HCT116 (cell line): Measurements from ENCODE around the gene PLEKHN1. TPM values are rescaled to one million over a fixed set of nuclear protein-coding genes. Genes with fewer than 3 reads are reported as not detected.

Experiments used
- ATAC-seq: fragments of 200-7000 bp; cut with Tn5 transposase; 2 replicates; pipeline ENCODE4 v1.9.1; 2020; ENCODE audit warnings: mild to moderate bottlenecking, moderate library complexity
- BruUV-seq: library from RNA; stranded (reverse); fragments of 400-500 nt; replicated peaks from 2 replicates; lab custom pipeline; 2021; lab: Mats Ljungman, UMichigan
- CTCF ChIA-PET: fragments of 300-600 bp; sonication (Branson Sonifier 250); formaldehyde crosslinking; loops from one replicate; lab custom pipeline; 2021; ENCODE audit warnings: antibody characterized with exemption; lab: Charles Lee
- POLR2A ChIA-PET: fragments of 300-600, 350-600 bp; sonication (Branson Sonifier 250); formaldehyde crosslinking; loops from one replicate; lab custom pipeline; 2021; ENCODE audit warnings: antibody characterized with exemption; lab: Charles Lee
- RAD21 ChIA-PET, 2 experiments: fragments of 300-600 bp; sonication (Branson Sonifier 250); formaldehyde crosslinking; loops; one replicate each; lab custom pipeline; 2023; ENCODE audit warnings: low total read pairs in 2 of 2; ENCODE audit not compliant: uncharacterized antibody in 2 of 2, unreplicated experiment in 2 of 2, low non-redundant PET in 1 of 2; lab: Charles Lee
- DNase-seq: peaks from one replicate; pipeline ENCODE4 v3.0.0-alpha.2; 2010; ENCODE audit warnings: low read depth, low spot score
- H2AFZ ChIP-seq: fragments of 200-600 bp; shearing (Covaris generic), sonication (generic); 2 replicates; pipeline ENCODE4 v1.6.1; 2017; ENCODE audit warnings: low read depth, mixed run types, mixed read lengths, antibody characterized with exemption, low read length; ENCODE audit not compliant: poor library complexity, severe bottlenecking
- H3K27ac ChIP-seq: 2 replicates; pipeline ENCODE4 v1.5.1; 2012; ENCODE audit warnings: low read depth, low read length
- H3K27me3 ChIP-seq: fragments of 200-600 bp; sonication (generic); 2 replicates; pipeline ENCODE4 v1.6.1; 2016; ENCODE audit warnings: mixed run types, low read length, mixed read lengths; ENCODE audit not compliant: insufficient read depth
- H3K36me3 ChIP-seq, 2 experiments: fragments of 200-500 bp in 1 of 2; fragments of 200-600 bp in 1 of 2; sonication (Bioruptor generic) in 1 of 2; sonication (generic) in 1 of 2; 2 replicates each; pipeline versions ENCODE4 v1.5.1 to v1.6.1; 2014 to 2016; ENCODE audit warnings: low read length in 2 of 2, inconsistent platforms in 1 of 2, mixed read lengths in 1 of 2, mixed run types in 1 of 2; ENCODE audit not compliant: insufficient read depth in 2 of 2, control insufficient read depth in 1 of 2
- H3K4me1 ChIP-seq, 2 experiments: fragments of 200-600 bp in 1 of 2; sonication (generic) in 1 of 2; 2 replicates each; pipeline versions ENCODE4 v1.5.1 to v1.6.1; 2012 to 2017; ENCODE audit warnings: low read length in 2 of 2, inconsistent platforms in 1 of 2, mild to moderate bottlenecking in 1 of 2, mixed read lengths in 1 of 2, mixed run types in 1 of 2, moderate library complexity in 1 of 2; ENCODE audit not compliant: insufficient read depth in 2 of 2, control insufficient read depth in 1 of 2
- H3K4me2 ChIP-seq: fragments of 200-600 bp; sonication (generic); 2 replicates; pipeline ENCODE4 v1.6.1; 2017; ENCODE audit warnings: mixed run types, low read length, mixed read lengths
- H3K4me3 ChIP-seq, 2 experiments: fragments of 200-600 bp in 1 of 2; sonication (generic) in 1 of 2; replicated peaks in 1 of 2; 2 replicates each; pipeline ENCODE4 v1.5.1; 2011 to 2016; ENCODE audit warnings: low read length in 2 of 2, control low read depth in 1 of 2, low read depth in 1 of 2, mild to moderate bottlenecking in 1 of 2, mixed read lengths in 1 of 2, mixed run types in 1 of 2
- H3K79me2 ChIP-seq: fragments of 200-600 bp; sonication (generic); 2 replicates; pipeline ENCODE4 v1.6.1; 2017; ENCODE audit warnings: mild to moderate bottlenecking, mixed run types, low read length, moderate library complexity, mixed read lengths; ENCODE audit not compliant: insufficient read depth
- H3K9ac ChIP-seq: fragments of 200-600 bp; sonication (generic); 2 replicates; pipeline ENCODE4 v1.6.1; 2016; ENCODE audit warnings: low read length, mixed read lengths
- H3K9me2 ChIP-seq: fragments of 200-600 bp; sonication (generic), shearing (Covaris generic); 2 replicates; pipeline ENCODE4 v1.6.1; 2017; ENCODE audit warnings: mixed run types, mild to moderate bottlenecking, moderate library complexity; ENCODE audit not compliant: insufficient read depth
- H3K9me3 ChIP-seq, 2 experiments: fragments of 200-500 bp in 1 of 2; fragments of 200-600 bp in 1 of 2; sonication (Bioruptor generic) in 1 of 2; sonication (generic) in 1 of 2; 2 replicates each; pipeline ENCODE4 v1.6.1; 2014 to 2017; ENCODE audit warnings: low read length in 2 of 2, mixed read lengths in 2 of 2, inconsistent platforms in 1 of 2, low read depth in 1 of 2, mild to moderate bottlenecking in 1 of 2, mixed run types in 1 of 2, moderate library complexity in 1 of 2; ENCODE audit not compliant: control insufficient read depth in 1 of 2, insufficient read depth in 1 of 2
- H4K20me1 ChIP-seq: fragments of 200-600 bp; sonication (generic), shearing (Covaris generic); 2 replicates; pipeline ENCODE4 v1.6.1; 2017; ENCODE audit warnings: mixed run types, mild to moderate bottlenecking, moderate library complexity; ENCODE audit not compliant: insufficient read depth
- ATF3 ChIP-seq: IDR thresholded peaks from 2 replicates; pipeline ENCODE4 v1.6.1; 2012
- CBX3 ChIP-seq: IDR thresholded peaks from 2 replicates; pipeline ENCODE4 v1.6.1; 2012; ENCODE audit warnings: low read depth
- ELF1 ChIP-seq: IDR thresholded peaks from 2 replicates; pipeline ENCODE4 v1.6.1; 2012; ENCODE audit warnings: low read depth, borderline replicate concordance
- EZH2 ChIP-seq: fragments of 200-600 bp; sonication (generic); IDR thresholded peaks from 2 replicates; pipeline ENCODE4 v1.6.1; 2017; ENCODE audit warnings: antibody characterized with exemption, mixed run types
- EZH2phosphoT487 ChIP-seq: fragments of 200-600 bp; IDR thresholded peaks from 2 replicates; pipeline ENCODE4 v1.6.1; 2018; ENCODE audit warnings: antibody characterized with exemption, borderline replicate concordance
- FOSL1 ChIP-seq: IDR thresholded peaks from 2 replicates; pipeline ENCODE4 v1.6.1; 2012; ENCODE audit warnings: low read depth
- JUND ChIP-seq: IDR thresholded peaks from 2 replicates; pipeline ENCODE4 v1.6.1; 2012
- MAX ChIP-seq: IDR thresholded peaks from 2 replicates; pipeline ENCODE4 v1.6.1; 2012
- POLR2A ChIP-seq: IDR thresholded peaks from 2 replicates; pipeline ENCODE4 v1.7.0; 2011; ENCODE audit warnings: borderline replicate concordance; ENCODE audit not compliant: insufficient read depth, insufficient read length; ENCODE audit errors: extremely low read depth
- RAD21 ChIP-seq: IDR thresholded peaks from 2 replicates; pipeline ENCODE4 v1.6.1; 2012; ENCODE audit warnings: low read depth, mild to moderate bottlenecking
- REST ChIP-seq: IDR thresholded peaks from 2 replicates; pipeline ENCODE4 v1.6.1; 2012; ENCODE audit warnings: low read depth
- SP1 ChIP-seq: IDR thresholded peaks from 2 replicates; pipeline ENCODE4 v1.6.1; 2012; ENCODE audit warnings: low read depth
- SRF ChIP-seq: IDR thresholded peaks from 2 replicates; pipeline ENCODE4 v1.6.1; 2012; ENCODE audit warnings: low read depth
- TCF7L2 ChIP-seq: IDR thresholded peaks from 2 replicates; pipeline ENCODE4 v1.7.0; 2011; ENCODE audit warnings: borderline replicate concordance, inconsistent platforms; ENCODE audit not compliant: insufficient read depth, insufficient read length; ENCODE audit errors: extremely low read depth
- YY1 ChIP-seq: IDR thresholded peaks from 2 replicates; pipeline ENCODE4 v1.6.1; 2011; ENCODE audit warnings: low read length, low read depth, moderate library complexity, mild to moderate bottlenecking; ENCODE audit not compliant: insufficient replicate concordance; ENCODE audit errors: extremely low read depth
- ZNF274 ChIP-seq: fragments of 200-500 bp; sonication (Bioruptor generic); IDR thresholded peaks from 2 replicates; pipeline ENCODE4 v1.6.1; 2014; ENCODE audit warnings: mild to moderate bottlenecking, low read depth, low read length, inconsistent platforms
- intact Hi-C: fragments of 100-400 bp; cut with micrococcal nuclease; formaldehyde crosslinking; loops from 2 replicates; pipeline ENCODE4 v1.10.0; 2022
- total RNA-seq: library from RNA; stranded (reverse); gene quantifications from one replicate; pipeline ENCODE4 v1.2.1, GENCODE V29; 2021; ENCODE audit not compliant: unreplicated experiment
- TF ChIP-seq, protein P1 (sequence below): IDR thresholded peaks from 2 replicates; pipeline ENCODE4 v1.6.1; 2011; ENCODE audit warnings: mild to moderate bottlenecking, low read length, moderate library complexity; ENCODE audit not compliant: insufficient replicate concordance; ENCODE audit errors: extremely low read depth

Gene PLEKHN1
- total RNA-seq, 1 experiment from 2014 or later, result 11.6 TPM

DNA sequence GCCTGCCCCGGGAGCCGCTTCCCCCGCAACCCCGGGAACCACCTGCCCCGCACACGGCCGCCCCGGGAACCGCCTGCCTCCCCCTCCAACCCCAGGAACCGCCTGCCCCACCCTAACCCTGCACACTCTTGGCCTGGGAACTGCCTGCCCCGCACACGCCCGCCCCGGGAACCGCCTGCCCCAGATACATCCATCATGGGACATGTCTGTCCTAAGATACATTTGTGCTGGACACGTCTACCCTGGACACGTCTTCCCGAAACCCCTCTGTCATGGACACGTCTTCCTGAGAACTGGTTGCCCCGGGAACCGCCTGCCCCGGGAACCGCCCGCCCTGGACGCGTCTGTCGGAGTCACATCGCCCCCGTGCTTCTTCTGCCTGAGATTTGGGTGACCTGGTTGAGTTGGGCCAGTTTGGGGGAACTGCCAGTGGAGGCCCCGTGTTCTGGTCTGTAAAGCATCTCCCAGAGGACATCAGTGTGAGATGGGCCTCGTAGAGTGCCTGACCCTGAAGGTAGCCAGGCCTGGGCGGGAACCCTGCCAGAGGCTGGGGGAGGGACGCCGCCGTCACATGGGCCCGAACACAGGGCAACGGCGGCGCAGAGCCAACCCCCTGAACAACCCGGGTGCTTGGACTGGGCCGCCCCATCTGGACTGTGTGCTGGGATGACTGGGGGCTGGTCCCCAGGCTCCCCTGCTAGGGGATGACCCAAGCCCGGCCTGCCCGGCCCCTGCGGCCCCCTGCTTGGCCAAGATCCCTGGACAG lies 12.0 kb downstream of the PLEKHN1 start:
- ChIA-PET RAD21 (no interaction called here), CTCF (no interaction called here), POLR2A (no interaction called here)
- H3K4me3 ChIP-seq, result no peak overlapping the region
- H2AFZ ChIP-seq, result no peak overlapping the region
- H3K9ac ChIP-seq, result no peak overlapping the region
- no TSS peak for BruUV-seq
- H3K79me2 ChIP-seq, result no peaks in the 10 kb centered on the region
- ATAC-seq (no peak), DNase-seq (no peak)
- H3K27me3 ChIP-seq, result no peaks in the 10 kb centered on the region
- no peak for TF ChIP-seq ELF1
- no peak for TF ChIP-seq MAX
- TF ChIP-seq CBX3, result no peak
- no peak for TF ChIP-seq EZH2
- no peak for TF ChIP-seq RAD21
- TF ChIP-seq TCF7L2, result no peak
- TF ChIP-seq YY1, result no peak
- no peak for TF ChIP-seq JUND
- TF ChIP-seq EZH2phosphoT487, result no peak
- TF ChIP-seq ATF3, result no peak
- TF ChIP-seq FOSL1, result no peak
- TF ChIP-seq ZNF274, result no peak
- TF ChIP-seq, protein P1, sequence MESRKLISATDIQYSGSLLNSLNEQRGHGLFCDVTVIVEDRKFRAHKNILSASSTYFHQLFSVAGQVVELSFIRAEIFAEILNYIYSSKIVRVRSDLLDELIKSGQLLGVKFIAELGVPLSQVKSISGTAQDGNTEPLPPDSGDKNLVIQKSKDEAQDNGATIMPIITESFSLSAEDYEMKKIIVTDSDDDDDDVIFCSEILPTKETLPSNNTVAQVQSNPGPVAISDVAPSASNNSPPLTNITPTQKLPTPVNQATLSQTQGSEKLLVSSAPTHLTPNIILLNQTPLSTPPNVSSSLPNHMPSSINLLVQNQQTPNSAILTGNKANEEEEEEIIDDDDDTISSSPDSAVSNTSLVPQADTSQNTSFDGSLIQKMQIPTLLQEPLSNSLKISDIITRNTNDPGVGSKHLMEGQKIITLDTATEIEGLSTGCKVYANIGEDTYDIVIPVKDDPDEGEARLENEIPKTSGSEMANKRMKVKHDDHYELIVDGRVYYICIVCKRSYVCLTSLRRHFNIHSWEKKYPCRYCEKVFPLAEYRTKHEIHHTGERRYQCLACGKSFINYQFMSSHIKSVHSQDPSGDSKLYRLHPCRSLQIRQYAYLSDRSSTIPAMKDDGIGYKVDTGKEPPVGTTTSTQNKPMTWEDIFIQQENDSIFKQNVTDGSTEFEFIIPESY, result no peak
- no peak for TF ChIP-seq POLR2A
- TF ChIP-seq SP1, result no peak
- TF ChIP-seq SRF, result no peak
- no peak for TF ChIP-seq REST
- no peaks in the 10 kb centered on the region for H3K9me2 ChIP-seq
- H3K36me3 ChIP-seq, result no peaks in the 10 kb centered on the region
- peaks cover 10 to 22% of the 10 kb centered on the region in 2 experiments for H3K4me1 ChIP-seq
- no peaks in the 10 kb centered on the region for H4K20me1 ChIP-seq
- H3K27ac ChIP-seq, result no peak overlapping the region
- H3K4me2 ChIP-seq, result 0 out of 2 replicates have a peak overlapping the region, but pooled peaks have one; percentile 28
- intact Hi-C loops, result loop anchor here (5.0 kb wide), 1 partner anchor 139 kb away; the partner anchor contains the start of gene C1orf159
- H3K9me3 ChIP-seq, result no peaks in the 10 kb centered on the region
